Measurements from ENCODE around the gene FN1.
A peak's percentile ranks its signal among the peaks of the same experiment; 100 is the strongest.

FN1 gene

GRCh38 chr2:215435870-215436704 lies at the start of gene FN1:
Gene FN1, minus strand, starts transcription at chr2:215436068. Its CDS starts 266 bp downstream, at chr2:215435802.
- DNase-seq = peak; percentile 47 to 54

DNA sequence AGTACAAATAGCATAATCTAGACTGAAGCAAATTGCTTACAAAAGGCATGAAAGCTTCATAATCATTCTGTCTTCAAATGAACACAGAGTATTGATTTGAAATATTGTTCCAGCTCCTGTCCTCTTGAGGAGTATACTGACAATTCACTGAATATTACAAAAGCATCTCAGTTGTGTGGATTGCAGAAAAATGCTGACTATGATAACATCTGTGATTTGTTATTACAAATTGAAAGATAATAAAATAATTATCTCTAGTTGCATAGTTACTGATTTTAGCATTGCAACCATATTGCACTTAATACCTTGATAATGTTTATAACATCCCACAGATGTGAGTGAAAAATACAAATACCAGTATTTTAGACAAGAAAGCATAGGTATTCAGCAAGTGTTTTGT lies 49.2 kb upstream of the FN1 start:
- DNase-seq = no peak

DNA sequence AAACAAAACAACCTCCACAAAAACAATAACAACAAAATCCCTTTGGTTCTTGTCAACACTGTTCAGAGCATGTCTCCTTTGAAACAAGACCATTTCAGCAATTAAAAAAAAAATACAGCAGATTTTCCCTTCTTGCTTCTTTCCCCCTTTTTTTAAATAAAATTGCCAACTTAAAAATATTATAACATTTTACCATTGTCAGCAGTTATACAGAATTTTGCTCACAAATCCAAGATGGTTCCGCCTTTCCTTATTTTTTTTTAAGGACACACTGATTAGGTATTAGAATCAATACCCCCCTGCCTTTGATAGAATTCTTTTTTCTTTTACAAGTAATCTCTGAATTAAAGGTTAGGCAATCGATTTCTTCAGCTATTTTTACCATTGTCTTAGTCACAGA lies 48.7 kb upstream of the FN1 start:
- DNase-seq = no peak

DNA sequence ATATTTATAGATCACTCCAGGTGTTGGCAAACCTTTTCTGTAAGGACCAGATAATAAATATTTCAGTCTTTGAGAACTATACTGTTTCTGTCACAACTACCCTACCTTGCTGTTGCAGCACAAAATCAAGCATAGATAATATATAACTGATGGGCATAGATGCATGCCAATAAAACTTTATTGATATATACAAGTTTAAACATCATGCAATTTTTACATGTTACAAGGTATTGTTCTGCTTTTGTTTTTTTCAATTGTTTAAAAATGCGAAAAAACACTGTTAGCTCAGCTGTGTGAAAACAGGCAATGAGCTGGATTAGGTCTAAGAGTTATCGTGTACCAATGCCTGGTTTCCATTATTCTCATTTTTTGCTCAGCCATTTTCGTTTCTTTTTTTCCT lies 47.6 kb upstream of the FN1 start:
- no peak for DNase-seq

DNA sequence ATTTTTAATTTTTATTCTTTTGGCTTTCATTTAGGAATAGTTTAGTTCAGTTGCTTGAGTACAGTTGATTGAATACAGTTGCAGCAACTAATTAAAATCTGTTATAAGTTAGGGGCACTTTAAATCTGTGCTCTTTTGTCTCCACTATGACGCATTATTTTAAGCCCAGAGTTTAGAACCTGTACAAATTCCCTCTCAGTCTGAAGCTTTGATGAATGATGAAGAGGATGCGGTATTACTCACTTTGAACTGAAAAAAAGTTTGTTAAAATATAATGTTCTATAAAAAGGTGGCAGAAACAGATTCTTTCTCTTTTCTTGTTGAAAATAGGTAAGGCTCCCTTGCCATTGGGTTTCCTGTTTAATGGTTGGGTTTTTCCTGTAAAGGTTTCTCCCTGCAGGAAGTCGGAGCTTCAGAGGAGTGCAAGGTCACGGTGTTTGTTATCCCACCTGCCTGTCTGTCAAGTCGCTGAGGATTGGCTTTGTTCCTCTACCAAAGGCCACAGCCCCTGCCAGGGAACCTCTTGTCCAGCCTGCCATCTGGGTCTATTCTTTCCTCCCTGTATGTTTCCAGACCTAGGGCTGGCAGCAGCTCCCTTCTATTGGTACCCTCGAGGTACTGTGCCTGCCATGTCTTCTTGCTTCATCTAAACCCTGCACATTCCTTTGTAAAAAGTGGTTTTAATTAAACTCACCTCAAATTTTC lies 43.8 kb upstream of the FN1 start:
- DNase-seq = no peak

- DNase-seq = no peak
Observed at GRCh38 chr2:215479121-215479520, 43.3 kb upstream of the FN1 start.

DNA sequence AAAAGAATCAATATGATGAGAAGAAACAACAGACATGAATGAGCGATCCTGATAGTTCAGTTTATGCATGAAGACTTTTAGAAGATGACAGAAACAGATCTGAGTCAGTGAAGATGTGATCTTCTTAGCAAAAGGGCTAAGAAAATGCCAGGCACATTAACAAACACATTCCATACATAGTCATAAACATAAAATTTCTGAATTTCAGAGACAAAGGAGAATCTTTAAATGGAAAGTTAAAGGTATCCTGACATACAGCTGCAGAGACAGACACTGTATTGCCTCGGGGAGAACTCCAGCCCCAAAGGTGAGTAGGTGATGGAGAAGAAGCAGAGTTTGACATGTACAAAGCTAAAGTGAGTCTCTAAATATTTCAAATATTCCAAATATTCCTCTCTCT lies 40.6 kb upstream of the FN1 start:
- DNase-seq = no peak

- no peak for DNase-seq
Observed at GRCh38 chr2:215466097-215466909, 30.4 kb upstream of the FN1 start.

DNA sequence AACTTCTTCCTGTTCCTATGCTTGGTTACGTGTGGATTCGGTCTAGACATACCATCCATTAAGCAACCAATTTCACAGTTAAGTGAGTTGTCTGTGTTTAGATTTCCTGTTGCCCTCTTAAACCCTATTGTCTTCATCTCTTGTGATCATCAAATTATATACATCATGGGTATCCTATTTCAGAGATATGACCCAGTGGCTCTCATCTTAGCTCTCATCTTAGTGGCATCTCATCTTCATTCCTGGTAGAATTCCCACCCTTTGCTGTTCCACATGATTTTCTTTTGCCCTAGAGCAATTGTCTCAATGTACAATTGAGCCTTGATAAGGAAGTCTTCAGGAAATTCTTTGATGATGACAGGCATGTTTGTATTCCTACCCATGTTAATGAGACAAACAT lies 29.4 kb upstream of the FN1 start:
- no peak for DNase-seq

DNA sequence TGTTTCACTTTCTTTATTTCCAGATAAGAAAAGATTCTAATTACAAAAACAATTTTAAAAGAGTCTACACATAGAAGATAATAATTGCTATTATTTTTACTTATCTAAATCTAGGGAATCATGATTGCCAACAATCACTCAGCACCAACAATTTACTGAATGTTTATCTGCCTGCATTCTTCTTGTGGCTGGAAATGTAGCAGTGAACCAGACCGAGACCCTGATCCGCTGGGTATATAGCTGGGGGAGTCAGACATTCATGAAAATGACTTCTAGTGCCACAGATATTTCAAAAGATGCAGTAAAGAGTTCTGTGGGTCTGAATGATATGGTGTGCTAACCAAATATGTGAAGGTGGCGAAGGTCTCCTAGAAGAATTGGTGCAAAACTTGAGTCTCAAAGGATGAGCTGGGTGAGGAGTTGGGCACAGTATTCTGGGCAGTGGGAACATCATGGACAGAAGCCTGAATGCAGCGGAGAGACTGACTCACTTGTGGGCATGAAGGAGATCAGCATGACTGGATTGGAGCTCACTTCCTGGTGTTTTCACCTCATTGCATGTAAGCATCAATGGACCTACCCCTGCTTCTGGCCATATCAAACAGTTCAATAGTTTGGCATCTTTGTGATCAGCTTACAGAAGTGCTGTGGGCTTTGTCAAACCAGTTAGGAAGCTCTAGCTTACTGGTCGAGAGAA lies 26.1 kb upstream of the FN1 start:
- no peak for DNase-seq

- no peak for DNase-seq
Observed at GRCh38 chr2:215460682-215461382, 25.0 kb upstream of the FN1 start.

DNA sequence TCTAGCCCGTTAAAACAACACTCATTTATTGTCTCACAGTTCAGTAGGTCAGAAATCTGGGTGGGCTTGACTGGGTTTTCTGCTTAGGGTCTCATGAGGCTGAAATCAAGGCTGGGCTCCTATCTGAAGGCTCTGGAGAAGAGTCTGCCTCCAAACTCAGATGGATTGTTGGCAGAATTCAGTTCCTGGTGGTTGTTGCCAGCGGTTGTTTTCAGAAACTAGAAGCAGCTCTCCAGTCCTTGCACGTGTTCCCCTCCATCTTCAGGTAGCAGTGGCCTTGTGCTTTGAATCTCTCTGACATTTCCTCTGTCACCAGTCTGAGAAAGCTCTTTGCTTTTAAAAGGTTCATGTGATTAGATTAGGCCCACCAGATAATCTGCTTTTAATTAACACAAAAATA lies 20.1 kb upstream of the FN1 start:
- no peak for DNase-seq

DNA sequence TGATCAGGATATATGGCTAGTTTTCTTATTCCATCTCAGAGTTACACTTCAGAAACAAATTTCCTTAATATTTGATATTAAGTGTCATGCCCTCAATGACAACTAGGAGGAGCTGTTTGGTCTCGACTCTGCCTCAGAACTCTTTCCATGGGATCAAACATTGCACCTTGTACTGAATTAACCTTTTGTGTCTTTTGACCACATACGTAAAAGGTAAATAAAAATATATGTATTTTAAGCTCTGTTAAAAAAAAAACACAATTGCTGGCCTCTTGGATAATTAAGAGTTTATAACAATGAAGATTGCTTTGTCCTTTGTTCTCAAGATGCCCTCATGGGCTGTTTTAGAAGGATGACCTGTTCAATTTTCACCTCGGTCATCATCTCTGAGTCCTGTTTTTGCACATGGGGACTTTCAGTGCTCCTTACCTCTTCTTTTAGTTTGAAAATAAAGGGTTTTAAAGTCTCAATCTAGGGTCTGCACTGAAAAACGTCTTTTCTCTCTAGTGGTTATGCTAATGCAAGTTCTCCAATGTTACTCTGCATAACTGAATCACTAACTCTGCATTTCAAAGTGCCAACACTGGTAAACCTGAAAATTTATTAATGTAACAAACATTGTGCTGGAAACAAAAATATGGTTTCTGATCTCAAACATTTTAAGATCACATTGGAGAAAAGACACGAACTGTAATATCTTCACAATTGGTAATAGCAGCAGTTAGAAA lies 18.8 kb upstream of the FN1 start:
- peak; percentile 15 to 28 for DNase-seq

- DNase-seq = no peak
Observed at GRCh38 chr2:215452725-215453124, 16.9 kb upstream of the FN1 start.

DNA sequence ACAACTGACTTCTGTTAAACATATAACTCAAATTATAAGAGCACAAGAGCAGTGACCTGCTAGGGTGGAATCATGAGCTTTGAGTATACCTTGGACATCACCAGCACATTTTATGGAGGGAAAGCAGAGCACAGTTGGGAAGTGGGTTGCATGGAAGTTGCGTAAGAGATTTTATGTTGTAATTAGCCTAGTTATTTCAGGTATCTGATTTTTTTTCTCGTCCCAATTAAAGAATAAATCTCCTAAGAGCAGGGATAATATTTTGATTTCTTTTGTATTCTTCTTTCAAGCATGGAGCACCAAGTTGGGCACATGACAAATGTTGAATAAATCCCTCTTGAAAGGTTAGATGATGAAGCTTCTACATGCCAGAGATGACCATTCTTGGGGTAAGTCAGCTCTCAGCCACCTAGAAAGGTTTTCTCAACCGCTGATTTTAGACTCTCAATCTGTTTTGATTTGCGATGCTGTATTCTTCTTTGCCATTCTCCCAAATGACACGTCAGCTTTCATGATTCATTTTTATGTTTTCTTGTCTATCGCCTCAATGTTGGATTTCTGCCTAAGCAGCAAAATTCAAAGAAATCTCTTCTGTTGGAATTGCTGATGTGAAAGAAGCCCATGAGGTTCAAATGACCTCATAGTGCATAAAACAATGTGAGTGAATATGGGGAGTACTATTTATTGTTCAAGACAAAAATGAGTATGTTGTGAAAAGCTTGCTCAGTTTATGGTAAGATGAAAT lies 15.3 kb upstream of the FN1 start:
- no peak for DNase-seq

- DNase-seq = no peak
Observed at GRCh38 chr2:215450188-215451011, 14.5 kb upstream of the FN1 start.

- no peak for DNase-seq
Observed at GRCh38 chr2:215447673-215448081, 11.8 kb upstream of the FN1 start.

- DNase-seq = no peak
Observed at GRCh38 chr2:215447056-215447455, 11.2 kb upstream of the FN1 start.

DNA sequence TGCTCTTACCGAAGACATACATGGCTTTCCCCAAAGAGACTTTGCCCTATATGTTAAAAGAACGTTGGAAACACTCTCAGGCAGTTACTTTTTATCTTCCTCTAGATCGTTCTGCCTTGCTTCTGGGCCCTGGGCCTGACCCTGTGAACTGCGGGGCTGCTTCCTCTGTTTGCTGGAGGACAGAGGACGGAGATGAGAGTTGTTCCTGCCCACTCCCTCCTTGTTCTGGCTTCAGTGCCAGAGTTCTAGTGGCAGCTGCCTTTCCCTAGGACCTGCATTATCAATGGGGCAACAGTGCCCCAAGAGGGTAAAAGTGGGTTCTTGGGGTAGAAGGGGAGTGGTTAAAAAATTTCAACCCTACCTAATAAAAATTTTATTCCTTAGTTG lies 6.5 kb upstream of the FN1 start:
- no peak for DNase-seq
